Measurements from ENCODE around the gene IMP4.

- TF ChIP-seq POLR2A (IDR thresholded peaks at IDR 0.05) (no peak), CTCF (IDR thresholded peaks at IDR 0.05) (no peak)
These were observed 11.4 kb downstream of the IMP4 start for GRCh38 chr2:130354139-130354428.

All from uterus (tissue), 2 donors.